ENCODE results near the gene USP19.

The USP19 gene

DNA sequence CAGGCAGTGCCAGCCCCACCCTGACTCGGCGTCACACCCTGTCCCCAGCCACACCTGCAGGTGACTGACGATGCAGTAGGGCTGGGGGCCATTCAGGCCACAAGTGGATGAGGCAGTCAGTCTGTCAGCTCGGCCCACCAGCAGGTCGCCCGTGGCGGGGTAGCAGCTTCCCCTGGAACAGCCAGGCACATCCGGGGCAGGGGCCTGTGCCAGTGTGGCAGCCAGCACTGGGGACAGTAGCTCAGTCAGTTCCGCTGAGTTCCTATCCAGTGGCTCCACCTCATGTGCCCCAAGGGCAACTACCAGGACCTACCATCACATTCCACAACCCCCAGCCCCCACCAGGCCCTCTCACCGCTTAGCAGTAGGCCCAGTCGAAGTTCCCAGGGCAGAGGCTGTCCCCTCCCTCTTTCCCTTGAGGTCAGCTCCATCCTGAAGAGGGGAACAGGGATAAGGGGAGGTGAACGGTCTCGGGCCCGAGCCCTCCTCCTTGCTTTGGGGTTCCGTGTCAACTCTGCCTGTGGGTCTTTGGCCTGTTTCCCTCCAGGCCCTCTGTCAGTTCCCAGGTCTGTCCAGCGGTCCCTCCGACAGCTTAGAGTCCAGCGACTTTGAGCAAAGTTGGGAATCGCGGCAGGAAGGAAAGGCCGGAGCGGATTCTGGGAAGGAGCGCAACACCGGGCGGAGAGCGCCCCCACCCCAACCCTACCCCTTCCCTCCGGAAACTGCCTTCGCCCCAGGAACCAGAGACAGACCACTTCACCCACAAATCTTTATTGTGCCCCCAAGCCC lies 12.0 kb upstream of the USP19 start, which contains the start of gene LAMB2:
TSS of gene LAMB2 (minus strand) at position 614 of the 789 bp plus-strand sequence. CDS start at position 431, 183 bp downstream.
- peak in 1 of 2 experiments; percentile 7 for DNase-seq

DNA sequence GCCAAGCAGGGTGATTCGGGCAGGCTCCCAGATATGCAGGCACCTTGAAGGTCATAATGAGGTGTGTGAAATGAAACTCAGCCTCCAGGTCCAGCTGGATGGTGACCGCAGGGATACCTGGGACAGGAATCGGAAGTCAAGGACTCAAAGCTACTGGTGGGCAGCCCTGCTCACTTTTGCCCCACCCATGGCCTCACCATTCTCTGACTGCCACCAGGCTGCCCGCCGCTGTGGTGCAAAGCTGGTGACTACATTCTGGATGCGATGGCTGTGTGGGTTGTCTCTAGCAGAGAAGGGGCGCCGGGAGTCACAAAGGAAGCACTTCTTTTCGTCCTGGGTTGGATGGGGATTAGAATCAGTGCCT lies 11.4 kb upstream of the USP19 start:
- no peak for DNase-seq

DNA sequence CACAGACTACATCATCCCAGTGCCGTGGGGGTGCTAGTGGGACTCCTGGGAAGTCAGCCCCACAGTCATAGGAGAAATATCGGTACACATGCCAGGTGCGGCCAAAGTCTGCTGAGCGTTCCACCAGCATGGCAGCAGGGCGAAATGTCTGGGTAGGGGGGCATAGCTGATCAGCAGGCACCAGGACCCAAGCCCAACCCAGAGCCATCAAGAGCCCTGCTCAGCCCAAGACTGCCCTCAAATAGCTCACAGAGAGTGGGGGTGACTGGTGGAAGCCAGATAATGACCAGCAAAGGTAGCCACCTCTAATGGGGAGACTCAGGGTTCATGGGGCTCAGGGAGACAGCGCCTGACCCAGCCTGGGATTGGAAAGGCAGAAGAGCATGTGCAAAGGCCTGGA lies 11.0 kb upstream of the USP19 start:
- no peak for DNase-seq

DNA sequence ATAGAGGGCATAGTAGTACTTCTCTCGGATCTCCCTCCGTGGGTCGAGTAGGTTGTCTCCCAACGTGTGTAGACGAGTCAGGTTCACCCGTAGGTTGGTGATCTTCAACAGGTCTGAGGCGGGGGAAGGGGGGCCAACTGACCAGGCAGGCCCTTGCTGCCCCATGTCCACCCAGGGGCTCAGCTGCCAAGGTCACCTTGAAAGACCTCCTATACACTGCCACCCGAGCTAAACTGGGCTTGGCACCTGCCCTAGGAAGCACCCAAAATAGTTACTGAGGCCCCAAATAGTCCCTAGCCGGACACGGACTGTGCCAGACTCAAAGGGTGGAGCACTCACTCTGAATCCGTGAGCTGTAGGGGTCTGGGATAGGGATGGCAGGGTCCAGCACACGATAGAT lies 10.4 kb upstream of the USP19 start:
- no peak for DNase-seq

DNA sequence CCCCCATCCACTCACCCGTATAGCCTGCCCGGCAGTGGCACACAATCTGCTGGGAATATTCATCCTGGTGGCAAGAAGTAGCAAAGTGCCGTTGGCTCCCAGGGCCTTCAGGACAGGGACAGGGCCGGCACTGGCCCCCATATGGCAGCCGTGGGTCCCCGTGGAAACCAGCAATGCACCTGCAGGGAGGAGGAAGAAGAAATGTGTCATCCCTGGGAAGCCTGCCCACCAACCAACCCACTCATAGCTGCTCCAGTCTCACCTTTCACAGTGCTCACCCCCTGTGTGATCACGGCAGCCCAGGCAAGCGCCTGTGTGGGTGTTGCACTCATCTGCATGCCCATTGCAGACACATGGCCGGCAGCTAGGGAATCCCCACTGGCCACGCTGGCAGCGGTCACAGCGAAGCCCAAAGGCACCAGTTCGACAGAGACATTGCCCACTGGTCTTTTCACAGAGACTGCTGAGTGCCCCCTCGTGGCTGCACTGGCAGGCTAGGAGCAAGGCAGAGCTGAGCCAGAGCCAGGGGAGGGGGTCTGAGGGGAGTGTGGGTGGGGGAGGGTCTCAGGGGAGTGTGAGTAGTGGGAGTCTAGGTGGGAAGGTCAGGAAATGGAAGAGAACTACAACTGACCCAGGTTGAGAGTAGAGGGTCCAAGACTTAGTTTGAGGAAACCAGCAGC lies 4.5 kb upstream of the USP19 start:
- DNase-seq = no peak

DNA sequence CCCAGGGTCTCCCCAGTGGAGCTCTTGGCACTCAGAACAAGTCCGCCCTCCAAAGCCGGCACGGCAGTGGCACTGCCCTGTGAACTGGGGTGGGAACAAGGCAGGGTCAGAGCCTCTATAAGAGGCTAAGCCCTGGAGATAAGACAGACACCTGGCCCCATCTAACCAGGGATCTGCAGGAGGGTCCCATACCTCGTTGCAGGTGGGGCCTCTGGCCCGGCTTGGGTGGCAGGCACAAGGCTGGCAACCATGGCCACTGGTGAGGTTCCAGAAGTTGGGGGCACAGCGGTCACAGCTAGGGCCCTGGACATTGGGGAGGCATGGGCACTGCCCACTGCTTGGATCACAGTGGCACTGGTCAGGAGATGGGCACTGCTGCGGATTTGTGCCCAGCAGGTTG lies 3.6 kb upstream of the USP19 start:
- DNase-seq = no peak

DNA sequence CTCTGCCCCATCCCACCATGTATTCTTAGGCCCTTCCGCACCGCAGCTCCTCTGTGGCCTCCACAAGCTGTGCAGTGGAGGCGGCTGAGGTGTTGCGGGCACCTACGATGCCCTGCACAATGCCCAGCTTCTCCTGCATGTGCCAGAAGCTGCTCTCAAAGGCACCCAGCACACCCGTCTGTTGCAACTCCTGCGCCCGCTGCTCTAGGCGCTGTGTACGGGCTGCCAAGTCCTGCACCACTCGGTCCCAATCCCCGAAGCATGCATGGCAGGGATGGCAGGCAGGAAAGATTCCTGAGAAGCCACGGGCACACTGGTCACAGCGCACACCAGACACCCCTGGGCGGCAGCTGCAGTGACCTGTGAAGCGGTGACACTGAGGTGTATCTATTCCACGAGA lies 3.1 kb upstream of the USP19 start:
- no peak for DNase-seq

DNA sequence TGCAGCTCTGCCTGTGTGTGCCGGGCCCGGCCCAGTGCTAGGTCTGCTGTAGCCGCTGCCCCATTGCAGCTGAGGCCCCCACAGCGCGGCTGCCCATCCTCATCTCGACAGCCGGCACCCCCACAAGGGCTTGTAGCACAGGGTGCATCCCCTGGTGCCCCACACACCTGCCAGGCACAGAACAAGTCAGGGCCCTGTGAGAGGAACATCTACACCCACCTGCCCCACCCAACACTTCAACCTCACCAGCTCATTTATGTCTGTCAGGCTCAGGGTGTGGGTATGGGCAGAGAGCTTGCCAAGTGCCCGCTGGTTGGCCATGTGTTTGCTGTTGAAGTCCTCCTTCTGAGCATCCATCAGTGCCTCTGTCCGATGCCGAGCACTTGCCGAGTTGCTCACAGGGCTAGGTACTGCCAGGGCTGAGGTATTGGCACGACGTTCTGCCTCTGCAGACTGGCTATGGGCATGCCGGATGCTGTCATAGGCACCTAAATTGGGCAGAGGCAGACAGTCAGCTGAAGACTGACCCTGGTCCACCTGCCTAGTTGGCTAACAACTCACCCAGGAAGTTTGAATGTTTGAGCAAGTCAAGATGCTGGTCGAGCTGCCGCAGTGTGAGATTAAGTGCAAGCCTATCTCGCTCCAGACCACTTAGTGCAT lies 2.4 kb upstream of the USP19 start:
- DNase-seq = no peak

DNA sequence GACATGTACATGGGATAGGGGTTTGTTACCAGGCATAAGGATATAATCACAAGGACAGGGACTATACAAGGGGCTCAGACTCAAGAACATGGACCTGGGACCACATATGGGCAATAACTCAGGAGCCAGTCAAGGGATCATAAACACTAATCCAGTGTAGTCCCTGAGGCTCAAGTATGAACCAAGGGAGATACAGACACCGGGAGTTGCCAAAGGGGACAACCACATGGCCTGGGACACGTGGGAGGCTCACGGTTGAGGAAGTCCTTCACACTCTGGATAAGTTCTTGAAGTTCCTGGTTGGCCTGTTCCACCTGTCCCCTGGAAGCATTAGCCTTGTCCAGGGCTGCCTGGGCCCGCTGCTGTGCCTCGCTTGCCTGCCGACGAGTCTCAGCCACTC lies 1.8 kb upstream of the USP19 start:
- DNase-seq = no peak

DNA sequence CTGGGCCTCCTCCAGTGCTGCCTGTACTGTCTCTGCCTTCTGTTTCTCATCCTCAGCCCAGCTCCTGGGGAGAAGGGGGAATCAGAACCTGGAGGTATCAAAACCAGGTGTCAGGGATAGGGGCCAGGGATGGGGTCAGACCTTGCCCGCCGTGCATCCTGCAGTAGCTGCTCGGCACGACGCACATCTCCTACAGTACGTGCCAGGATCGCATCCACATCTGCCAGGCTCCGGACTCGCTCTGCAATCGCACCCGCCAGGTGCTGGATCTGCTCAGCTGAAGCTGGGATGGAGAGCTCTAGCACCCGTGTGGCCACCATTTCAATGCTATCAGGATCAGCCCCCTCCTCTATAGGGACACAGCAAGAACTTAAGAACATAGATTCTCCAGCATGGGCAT lies 1.4 kb upstream of the USP19 start:
- DNase-seq = no peak

DNA sequence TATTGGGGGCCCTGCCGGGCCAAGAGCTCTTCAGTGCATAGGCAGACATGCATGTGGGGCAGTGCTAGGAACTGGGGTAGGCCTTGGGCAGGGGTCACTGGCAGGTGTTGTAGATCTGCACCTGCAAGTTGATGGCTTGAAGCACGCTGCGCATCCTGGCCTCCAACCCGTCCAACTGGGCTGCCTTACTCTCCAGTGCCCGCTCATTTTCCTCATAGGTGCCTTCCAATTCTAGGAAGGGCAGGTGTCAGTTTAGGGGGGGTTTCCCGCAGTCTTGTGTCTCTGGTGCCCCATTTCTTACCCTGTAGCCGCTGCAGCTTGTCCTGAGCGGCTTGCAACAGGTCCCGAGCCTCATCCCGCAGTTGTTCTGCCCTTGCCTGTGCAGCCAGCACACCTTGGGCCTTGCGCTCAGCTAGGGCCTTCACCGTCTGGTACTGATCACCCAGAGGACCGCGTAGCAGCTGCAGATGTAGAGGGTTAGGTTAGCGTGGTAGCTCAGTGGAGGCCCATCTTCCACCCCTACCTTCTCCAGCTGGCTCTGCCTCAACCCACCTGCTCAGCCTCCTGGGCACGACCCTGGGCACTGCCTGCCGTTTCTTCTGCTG lies 611 bp upstream of the USP19 start:
- no peak for DNase-seq

DNA sequence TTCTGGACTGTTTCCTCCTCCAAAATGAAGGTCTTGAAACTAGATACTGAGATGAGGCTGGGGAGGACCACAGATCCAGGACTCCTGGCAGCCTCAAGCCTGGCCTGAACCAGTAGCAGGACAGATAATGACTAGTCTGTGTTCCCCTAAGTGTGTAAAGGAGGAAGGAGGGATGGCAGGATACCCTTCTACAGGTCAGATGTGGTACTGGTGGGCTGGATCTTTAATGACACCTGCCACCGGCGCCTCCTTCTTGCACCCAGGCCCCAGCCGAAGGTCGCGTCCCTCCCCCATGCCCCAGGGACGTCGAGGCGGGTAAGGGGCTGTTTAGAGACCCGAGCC lies 556 bp downstream of the USP19 start:
- no peak for DNase-seq

DNA sequence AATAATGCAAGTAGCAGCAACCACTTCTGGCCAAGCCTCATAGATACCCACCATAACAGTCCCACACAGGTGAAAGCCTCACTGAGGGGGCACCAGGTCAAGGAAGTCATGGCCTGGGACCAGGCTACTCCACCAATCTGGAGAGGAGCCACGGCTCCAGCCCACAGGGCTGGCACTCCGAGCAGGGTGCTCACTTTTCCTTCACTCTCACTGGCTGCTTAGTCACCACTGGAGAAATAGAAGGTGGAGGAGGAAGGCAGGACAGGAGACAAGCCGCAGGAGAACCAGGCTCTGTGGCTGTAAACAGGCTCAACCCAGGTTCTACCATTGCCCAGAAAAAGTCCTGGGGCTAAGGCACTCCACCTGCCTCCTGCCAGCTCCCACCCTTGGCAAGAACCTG lies 1.2 kb downstream of the USP19 start:
- no peak for DNase-seq

DNA sequence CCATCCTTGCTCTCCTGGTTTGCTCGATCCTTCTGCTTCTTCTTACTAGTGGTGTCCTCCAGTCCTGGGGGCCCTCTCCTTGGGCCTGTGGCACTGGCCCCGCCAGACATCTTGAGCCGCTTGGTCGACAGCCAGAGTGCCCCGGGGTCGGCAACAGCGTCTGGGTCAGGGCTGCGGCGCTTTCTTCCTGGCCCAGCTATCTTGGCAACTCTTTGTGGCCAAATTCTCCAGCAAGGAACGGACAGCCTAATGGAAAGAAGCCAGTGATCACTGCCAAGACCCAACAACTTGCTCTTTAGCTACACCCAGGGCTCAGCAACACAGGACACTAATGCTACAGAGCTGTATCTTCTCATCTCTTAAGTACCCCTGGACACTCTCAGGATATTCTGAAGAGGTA lies 1.6 kb downstream of the USP19 start:
- DNase-seq = no peak

DNA sequence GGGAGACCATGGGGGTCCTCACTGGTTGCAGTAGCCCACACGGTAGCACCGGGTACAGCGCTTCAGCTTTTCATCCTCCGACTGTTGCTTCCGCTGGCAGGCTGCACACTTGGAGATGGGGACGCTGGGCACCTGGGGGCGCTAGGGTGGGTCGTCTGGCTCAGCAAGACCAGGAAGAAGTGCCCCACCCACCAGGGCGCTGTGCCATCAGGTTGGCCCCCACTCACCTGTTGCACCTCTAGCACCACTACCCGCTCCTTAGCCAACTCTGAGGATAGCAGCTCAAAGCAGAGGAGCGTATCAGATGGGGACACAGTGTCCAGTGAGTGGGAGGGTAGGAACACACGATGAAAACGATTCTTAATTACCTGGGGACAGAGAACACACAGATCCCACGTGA lies 8.4 kb downstream of the USP19 start:
- DNase-seq = no peak

DNA sequence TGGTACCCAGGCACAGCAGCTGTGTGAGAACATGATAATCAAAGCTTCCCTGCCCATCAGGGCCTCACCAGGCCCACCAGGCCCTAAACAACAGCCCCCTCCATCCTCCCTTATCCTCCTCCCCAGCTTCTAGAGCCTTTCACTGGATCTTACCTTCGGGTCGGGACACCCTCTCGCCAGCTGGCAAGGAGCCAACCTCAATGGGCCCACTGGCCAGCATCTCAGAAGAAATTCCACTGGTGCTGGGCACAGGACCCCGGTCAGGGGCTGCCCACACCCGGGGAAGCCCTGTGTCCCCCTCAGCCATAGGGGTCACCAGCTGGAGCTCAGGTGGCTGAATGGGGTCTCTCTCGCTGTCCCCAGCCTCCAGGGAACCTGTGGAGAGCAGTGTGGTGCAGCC lies 9.3 kb downstream of the USP19 start:
- no peak for DNase-seq

DNA sequence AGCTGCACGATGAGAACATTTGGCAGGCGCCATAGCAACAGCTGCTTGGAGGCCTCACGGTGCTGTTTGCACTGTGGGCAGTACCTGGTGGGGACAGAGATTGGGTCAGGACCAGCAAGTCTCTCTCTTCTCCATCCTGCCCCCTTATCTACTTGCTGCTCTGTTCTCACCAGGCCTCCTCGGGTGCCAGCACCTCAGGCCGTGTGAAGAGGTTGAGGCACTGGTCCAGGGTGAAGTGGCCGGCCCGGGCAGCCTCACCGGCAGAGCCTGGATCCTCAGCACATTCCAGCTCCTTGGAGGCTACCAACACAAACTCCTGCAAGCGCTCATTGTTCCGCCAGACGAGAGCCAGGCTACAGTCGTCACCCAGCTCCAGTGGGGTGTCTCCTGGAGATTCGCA lies 9.8 kb downstream of the USP19 start:
- DNase-seq = no peak

DNA sequence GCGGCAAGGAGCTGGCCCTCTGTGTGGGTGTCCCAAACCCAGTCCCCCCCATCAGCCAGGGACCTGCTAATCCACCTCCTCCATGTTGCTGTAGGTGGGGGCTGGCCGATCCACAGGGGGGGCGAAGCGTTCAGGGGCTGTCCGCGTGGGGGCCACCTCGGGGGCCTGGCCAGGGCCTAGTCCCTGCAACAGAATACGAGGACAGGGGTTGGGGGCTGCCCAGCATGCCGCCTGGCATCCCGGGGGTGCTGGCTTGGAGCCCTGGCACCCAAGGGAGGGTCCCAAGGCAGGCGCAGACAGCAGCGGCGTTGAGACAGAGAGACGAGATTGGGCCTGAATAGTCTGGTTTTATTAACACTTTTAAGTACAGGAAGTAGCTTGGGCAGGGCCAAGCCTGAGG lies 12.3 kb downstream of the USP19 start:
- DNase-seq = no peak

DNA sequence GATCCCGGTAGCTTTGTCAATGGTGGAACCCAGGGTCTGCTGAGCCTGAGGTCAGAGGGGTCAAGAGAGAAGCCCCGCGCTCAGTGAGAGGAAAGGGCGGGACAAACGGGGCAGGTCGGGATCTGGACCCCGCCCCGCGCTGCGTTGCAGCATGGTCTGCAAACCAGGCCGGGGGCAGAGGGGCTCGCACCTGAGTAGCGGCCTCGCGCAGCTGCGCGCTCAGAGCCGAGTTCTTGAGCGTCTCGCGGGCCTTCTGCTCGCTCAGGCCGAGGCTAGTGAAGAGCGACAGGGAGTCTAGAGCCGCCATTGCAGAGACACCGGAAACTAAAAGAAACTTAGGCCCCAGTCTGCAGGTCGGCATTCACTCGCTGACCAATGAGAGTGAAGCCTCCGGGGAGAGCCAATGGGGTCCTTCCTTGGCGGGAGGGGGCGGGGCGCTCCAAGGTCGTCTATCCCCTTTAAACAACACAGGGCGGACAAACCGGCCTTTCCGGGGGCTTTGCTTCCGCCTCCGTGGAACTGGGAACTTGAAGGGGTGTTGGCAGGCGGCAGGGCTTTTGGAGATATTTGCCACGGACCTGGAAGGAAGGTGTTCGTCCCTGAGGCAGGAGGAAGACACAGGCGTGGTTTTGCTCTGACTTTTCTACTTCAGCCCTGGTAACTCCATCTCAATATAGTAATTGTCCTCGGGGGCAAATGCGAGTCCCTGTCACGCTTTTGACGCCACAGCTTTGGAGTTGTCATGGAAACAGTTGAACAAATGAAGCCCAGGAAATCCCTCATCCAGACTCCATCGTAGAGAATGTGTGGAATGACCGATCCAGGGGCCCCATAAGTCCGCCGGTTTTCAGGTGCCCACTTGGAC lies 16.0 kb downstream of the USP19 start, which contains the start of gene QARS1:
TSS of gene QARS1 (minus strand) at position 331 of the 865 bp plus-strand sequence. CDS start at position 307, 24 bp downstream.
- peak; percentile 55 to 90 for DNase-seq

DNA sequence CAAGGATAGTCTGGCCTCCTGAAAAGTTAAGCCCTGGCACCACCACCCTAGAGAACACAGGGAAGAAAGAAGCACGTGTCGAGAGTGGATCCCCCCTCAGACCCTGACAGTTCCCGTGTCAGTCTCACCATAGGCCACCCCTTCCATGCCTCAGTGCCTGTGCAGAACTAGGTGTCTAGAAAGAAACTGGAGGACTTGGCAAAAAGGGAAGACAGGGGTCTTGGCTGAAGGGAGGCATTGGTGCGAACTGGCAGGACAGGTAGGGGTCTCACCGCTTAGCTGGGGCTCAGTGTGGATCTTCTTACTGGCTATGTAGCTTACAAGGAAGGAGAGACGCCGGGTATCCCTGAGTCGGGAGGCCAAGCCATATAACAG lies 16.6 kb downstream of the USP19 start:
- no peak for DNase-seq

DNA sequence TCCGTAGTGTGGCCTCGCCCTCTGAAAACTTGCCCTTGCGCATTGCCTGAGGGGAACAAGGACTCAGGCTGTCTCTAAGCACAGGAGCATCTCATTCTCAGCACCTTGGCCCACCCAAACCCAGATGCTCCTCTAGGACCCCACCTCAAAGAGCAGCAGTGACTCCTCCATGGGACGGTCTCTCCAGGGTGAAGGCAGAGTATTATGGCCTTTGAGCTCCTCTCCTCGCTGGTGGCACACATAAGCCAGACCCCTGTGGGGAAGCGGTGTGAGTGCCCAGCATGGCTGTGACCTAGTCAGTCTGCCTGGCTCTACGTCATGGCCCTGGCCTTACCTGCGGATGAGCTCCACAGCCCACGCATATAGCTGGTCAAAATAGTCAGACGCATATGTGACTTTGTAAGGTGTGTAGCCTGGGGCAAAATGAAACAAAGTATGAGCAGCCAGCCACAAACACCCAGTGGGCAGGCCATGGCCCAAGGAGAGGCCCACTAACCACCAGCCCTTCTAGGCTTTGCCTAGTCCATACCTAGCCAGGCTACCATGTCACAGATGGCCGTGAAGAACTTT lies 20.5 kb downstream of the USP19 start:
- no peak for DNase-seq

DNA sequence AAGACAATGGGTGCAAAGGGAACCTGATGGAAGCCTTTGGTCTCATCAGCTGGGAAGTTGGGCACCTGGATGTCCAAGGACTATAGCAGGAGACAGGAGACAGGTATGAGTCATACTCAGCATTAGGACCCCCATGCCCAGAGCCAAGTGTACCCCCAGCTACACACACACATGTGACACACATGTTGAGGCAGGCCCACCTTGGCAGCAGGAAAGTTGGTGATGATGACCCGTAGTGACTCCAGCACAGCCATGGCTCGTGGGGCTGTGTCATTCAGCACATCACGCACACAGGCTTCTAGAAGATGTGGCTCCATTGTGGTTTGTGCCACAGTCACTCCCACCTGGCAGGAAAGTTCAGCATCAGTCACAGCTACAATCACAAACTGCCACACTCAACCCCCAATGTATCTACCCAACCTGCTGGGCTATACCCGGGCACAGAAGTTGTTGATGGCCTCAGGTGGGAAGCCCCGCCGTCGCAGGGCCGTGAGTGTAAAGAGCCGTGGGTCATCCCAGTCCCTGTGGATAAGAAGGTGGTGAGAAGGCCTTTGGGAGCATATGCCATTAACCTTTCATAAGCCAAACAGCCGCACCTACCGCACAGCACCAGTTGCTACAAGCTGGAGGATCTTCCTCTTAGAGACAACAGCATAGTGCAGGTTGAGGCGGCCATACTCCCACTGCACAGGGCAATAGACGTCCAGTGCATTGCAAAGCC lies 21.6 kb downstream of the USP19 start:
- no peak for DNase-seq
